Activated CD8-positive, alpha-beta T cell treated with anti-CD3 and anti-CD28 coated beads, Interleukin-2, amount 10 ng/mL, durations not matched to agents 7 days and 5 days (primary cell): ENCODE measurements around the gene MFGE8. TPM values are rescaled to one million over a fixed set of nuclear protein-coding genes. Genes with fewer than 3 reads are reported as not detected.

Source experiments
- ATAC-seq: fragments of 150-1000 bp; cut with Tn5 transposase; one replicate; pipeline ENCODE4 v1.10.0; 2021; ENCODE audit warnings: moderate library complexity
- CTCF ChIA-PET: fragments of 350-600 bp; sonication (Branson Sonifier 250); formaldehyde crosslinking; loops from one replicate; lab custom pipeline; 2021; ENCODE audit warnings: antibody characterized with exemption; lab: Charles Lee
- POLR2A ChIA-PET: fragments of 350-600 bp; sonication (Branson Sonifier 250); formaldehyde crosslinking; loops from one replicate; lab custom pipeline; 2021; ENCODE audit warnings: antibody characterized with exemption; lab: Charles Lee
- DNase-seq: peaks from one replicate; pipeline ENCODE4 v3.0.0-alpha.2; 2020
- H3K27ac Mint-ChIP-seq: one replicate; pipeline ENCODE4 v1.8.0; 2021; ENCODE audit warnings: mild to moderate bottlenecking, mixed read lengths
- H3K27me3 Mint-ChIP-seq: one replicate; pipeline ENCODE4 v1.8.0; 2021; ENCODE audit warnings: low read depth, mixed read lengths
- H3K36me3 Mint-ChIP-seq: one replicate; pipeline ENCODE4 v1.8.0; 2021; ENCODE audit warnings: low read depth, mixed read lengths
- H3K4me1 Mint-ChIP-seq: one replicate; pipeline ENCODE4 v1.8.0; 2021; ENCODE audit warnings: low read depth, mixed read lengths
- H3K4me3 Mint-ChIP-seq: one replicate; pipeline ENCODE4 v1.8.0; 2021; ENCODE audit warnings: mild to moderate bottlenecking, mixed read lengths
- H3K9me3 Mint-ChIP-seq: one replicate; pipeline ENCODE4 v1.8.0; 2022; ENCODE audit warnings: mixed read lengths; ENCODE audit not compliant: insufficient read depth
- total RNA-seq, 2 experiments: library from RNA; stranded (reverse); gene quantifications; one replicate each; pipeline ENCODE4 v1.2.3, GENCODE V29; 2021

The MFGE8 gene
- total RNA-seq, 2 experiments from 2014 or later: 34.7 to 44.8 TPM

DNA sequence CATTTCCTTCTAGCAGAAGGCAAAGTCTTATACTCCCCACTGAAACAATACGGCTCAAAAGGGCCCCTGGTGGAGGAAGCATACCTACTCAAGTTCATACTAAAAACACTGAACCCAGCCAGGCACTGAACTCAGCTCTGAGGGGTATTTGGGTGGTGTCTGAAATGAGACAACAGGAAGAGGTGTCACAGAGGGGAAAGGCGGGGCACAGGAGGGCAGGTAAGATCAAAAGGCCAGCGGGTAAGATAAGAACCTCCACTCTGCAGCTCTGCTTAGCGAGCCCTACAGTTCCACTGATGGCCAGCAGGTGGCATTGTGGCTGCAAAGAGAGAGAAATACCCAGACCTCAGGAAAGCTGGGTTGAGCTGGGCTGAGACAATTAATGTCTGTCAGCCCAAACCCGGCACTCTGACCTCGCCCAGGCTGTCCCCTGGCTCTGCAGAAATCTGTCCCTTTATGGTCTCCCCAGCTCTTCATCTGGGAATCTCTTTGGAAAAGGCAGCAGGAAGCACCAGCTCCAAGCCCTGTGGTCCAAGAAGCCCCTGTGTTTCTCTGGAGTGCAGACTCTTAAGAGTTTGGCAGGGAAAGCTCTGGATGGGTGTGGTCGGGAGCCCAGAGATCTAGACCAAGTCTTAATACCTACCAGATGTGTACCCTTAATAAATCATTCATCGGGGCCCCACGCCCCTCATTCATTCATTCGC, 8.4 kb downstream of the MFGE8 start:
- Mint-ChIP-seq H3K27me3 (no peaks in the 10 kb centered on the region), H3K4me1 (peaks cover 29% of the 10 kb centered on the region), H3K27ac (peak overlapping the region; percentile 84), H3K4me3 (peak overlapping the region; percentile 2), H3K9me3 (no peaks in the 10 kb centered on the region), H3K36me3 (peaks cover 13% of the 10 kb centered on the region)
- CTCF ChIA-PET: interaction anchor here (0.6 to 2.6 kb wide), 66 partner anchors 9 to 1290 kb away, joined by 3 to 36 read pairs (median 5); partner anchors contain the start of genes FANCI, HAPLN3, ISG20 and MFGE8
- DNase-seq (peak; percentile 97), ATAC-seq (peak; percentile 99)
- POLR2A ChIA-PET: interaction anchor here (0.8 to 2.9 kb wide), 7 partner anchors 9 to 437 kb away, joined by 3 to 18 read pairs (median 4); partner anchors contain the start of genes HAPLN3, ISG20, MFGE8 and MRPL46

DNA sequence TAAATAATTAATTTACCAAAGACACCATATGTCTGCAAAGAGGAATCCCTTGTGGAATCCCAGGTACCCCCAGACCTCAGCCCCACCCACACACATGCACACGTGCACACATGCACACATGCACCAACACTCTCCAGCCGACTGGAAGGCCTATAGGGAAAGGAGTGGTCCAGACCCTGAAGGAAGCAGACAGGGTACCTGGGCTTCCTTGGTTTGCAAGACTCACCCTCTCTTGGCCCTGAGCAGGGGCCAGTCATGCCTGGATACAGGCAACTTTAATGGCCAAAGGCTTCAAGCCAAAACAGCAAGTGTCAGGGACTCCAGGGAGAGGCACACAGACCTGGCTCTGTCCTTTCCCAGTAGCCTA, 8.9 kb downstream of the MFGE8 start:
- DNase-seq: no peak
- Mint-ChIP-seq H3K4me3 (peak overlapping the region; percentile 2), H3K9me3 (no peaks in the 10 kb centered on the region), H3K4me1 (peaks cover 29% of the 10 kb centered on the region), H3K27me3 (no peaks in the 10 kb centered on the region), H3K27ac (peak overlapping the region; percentile 84), H3K36me3 (peaks cover 7% of the 10 kb centered on the region)
- CTCF ChIA-PET: interaction anchor here (0.6 to 2.6 kb wide), 56 partner anchors 9 to 1290 kb away, joined by 3 to 36 read pairs (median 5); partner anchors contain the start of genes FANCI, HAPLN3 and MFGE8
- POLR2A ChIA-PET: interaction anchor here (0.9 to 2.9 kb wide), 6 partner anchors 9 to 437 kb away, joined by 3 to 18 read pairs (median 4); partner anchors contain the start of genes HAPLN3, ISG20, MFGE8 and MRPL46
- ATAC-seq: no peak

DNA sequence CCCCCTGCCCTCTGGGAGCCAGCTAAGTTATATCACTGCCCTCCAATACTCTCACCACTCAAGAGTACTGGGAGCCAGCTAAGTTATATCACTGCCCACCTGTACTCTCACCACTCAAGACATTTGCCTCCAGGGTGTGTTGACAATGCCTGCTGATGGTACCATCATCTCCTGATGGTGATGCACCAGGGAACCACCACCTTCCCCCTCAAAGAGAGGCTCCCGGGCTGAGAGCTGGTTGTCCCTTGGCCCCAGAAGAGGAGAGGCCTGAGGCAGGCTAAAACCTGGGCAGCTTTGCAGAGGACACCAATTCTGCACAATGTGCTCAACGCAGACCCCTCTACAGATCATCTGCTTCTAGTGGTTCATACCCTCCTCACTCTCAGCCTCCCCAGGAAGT, 10.3 kb downstream of the MFGE8 start:
- Mint-ChIP-seq H3K27ac (no peak overlapping the region), H3K27me3 (no peaks in the 10 kb centered on the region), H3K9me3 (no peaks in the 10 kb centered on the region), H3K36me3 (peaks cover 7% of the 10 kb centered on the region), H3K4me1 (peaks cover 29% of the 10 kb centered on the region), H3K4me3 (no peak overlapping the region)
- ChIA-PET POLR2A (interaction anchor here (0.6 to 2.9 kb wide), 3 partner anchors 7 to 281 kb away, joined by 3 to 18 read pairs (median 4); partner anchors contain the start of gene HAPLN3), CTCF (interaction anchor here (0.9 to 2.6 kb wide), 5 partner anchors 9 to 278 kb away, joined by 3 to 25 read pairs (median 7); no protein-coding TSS in a partner anchor)
- DNase-seq (no peak), ATAC-seq (no peak)

DNA sequence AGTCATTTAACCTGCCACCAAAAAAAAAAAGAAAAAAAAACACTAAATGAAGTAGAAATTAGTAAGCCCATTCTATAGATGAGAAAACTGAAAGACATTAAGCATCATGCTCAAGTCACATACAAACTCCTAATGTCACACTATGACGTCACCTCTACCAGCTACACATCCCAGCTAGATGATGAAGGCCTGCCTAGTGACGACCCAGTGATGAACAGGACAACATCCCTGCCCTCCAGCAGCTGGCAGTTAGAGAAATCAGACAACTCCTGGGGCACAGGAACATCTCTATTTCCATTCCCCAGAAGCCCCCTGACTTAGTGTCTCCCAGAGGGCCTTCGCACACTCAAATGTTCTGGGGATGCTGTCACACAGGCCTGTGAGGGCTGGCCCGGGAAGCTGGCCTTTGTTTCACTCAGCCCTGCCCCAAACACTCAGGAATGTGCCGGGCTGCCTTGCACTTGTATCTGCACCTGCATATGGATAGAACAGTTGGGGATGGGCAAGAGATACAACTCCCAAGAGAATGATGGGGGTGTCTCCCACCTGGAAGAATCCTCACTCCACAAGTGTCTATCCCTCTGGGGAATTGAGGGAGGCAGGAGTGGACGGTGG, 10.9 kb downstream of the MFGE8 start:
- Mint-ChIP-seq H3K9me3 (no peaks in the 10 kb centered on the region), H3K4me3 (no peak overlapping the region), H3K27ac (no peak overlapping the region), H3K27me3 (no peaks in the 10 kb centered on the region), H3K4me1 (peaks cover 34% of the 10 kb centered on the region), H3K36me3 (peaks cover 7% of the 10 kb centered on the region)
- CTCF ChIA-PET: interaction anchor here (0.9 to 2.6 kb wide), 4 partner anchors 8 to 278 kb away, joined by 3 to 9 read pairs (median 5); no protein-coding TSS in a partner anchor
- POLR2A ChIA-PET: interaction anchor here (0.6 to 1.3 kb wide), 2 partner anchors 9 to 280 kb away, joined by 3 to 4 read pairs; no protein-coding TSS in a partner anchor
- no peak for DNase-seq
- ATAC-seq: no peak

DNA sequence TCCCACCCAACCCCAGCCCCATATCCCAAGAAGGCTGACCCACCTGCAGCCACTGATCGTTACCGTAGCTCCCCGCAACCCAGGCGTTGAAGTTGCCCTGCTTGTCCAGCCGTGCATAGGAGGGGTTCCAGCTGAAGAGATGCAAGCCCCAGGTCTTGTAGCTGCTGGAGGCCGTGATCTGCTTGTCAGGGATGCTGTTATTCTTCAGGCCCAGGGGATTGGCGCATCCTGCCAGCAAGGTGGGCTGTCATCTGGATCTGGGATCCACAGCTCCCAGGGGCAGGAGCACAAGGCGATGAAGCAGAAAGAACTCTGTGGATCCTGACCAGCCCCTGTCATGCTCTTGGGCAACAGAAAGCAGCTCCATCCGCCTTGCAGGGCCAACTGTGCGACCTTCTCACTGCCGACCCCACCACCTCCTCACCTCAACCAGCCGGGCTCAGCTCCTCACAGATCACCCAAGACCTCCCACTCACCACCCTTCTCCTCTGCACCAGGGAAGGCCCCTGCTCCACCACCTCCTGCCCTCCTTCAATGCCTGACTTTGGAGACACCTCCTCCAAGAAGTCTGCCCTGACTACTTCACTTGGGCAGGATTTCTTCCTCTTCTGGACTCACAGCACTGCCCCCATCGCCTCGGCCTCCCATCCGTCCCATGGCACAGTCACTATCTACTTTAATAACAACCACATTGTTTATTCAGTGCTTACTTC, 11.5 kb downstream of the MFGE8 start:
- CTCF ChIA-PET: interaction anchor here (2.6 kb wide), 1 partner anchor 277 kb away, joined by 7 read pairs; no protein-coding TSS in a partner anchor
- H3K27me3 Mint-ChIP-seq: no peaks in the 10 kb centered on the region
- POLR2A ChIA-PET: interaction anchor here (1.3 kb wide), 1 partner anchor 280 kb away, joined by 4 read pairs; no protein-coding TSS in a partner anchor
- no peak overlapping the region for H3K4me3 Mint-ChIP-seq
- DNase-seq (no peak), ATAC-seq (no peak)
- H3K36me3 Mint-ChIP-seq: peaks cover 7% of the 10 kb centered on the region
- peaks cover 41% of the 10 kb centered on the region for H3K4me1 Mint-ChIP-seq
- H3K9me3 Mint-ChIP-seq: no peaks in the 10 kb centered on the region
- H3K27ac Mint-ChIP-seq: peak overlapping the region; percentile 53

DNA sequence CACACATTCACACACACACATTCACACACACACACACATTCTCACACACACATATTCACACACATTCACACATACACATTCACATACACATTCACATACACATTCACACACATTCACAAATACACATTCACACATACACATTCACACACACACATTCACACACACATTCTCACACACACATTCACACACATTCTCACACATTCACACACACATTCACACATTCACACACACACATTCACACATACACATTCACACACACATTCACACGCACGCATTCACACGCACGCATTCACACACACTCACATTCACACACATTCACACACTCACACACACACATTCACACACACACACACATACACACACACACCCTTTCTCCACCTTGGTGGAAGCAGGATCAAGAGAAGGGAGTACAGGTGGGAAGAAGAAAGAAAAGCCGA, 12.2 kb downstream of the MFGE8 start:
- DNase-seq: no peak
- Mint-ChIP-seq H3K27me3 (no peaks in the 10 kb centered on the region), H3K27ac (no peak overlapping the region), H3K4me3 (no peak overlapping the region), H3K36me3 (peaks cover 7% of the 10 kb centered on the region), H3K4me1 (peaks cover 46% of the 10 kb centered on the region), H3K9me3 (no peaks in the 10 kb centered on the region)
- CTCF ChIA-PET: no interaction called here
- POLR2A ChIA-PET: no interaction called here
- no peak for ATAC-seq

DNA sequence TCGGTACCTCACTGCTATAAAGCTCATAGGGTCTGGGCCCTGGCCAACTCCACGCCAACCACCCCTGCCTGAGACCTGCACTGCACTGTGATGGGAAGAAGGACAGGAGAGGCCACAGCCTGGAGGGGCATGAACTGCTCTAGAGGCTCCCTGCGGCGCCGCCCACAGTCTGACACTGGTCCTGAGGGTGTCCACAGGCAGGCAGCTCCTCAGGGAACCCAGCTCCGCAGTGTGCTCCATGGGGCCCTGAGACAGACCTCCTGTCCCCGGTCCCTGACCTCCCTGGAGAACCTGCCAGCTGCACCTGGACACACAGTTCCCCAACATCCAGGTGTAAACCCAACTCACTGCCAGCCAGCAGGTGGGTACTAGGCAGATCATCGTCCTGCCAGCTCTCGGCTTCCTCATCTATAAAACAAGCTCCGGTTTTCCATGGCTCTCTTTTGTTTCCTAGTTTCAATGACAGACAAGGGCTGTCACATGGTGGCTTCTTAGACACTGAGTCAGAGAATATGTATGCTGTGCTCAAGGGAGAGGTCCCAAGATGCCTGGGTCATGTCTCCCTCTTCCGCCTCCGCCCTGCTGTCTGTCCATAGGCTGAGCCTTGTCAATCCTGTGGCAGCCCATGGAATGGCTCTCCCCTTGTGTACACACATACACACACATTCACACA, 12.7 kb downstream of the MFGE8 start:
- ChIA-PET CTCF (no interaction called here), POLR2A (no interaction called here)
- Mint-ChIP-seq H3K4me1 (peaks cover 46% of the 10 kb centered on the region), H3K4me3 (no peak overlapping the region), H3K27me3 (no peaks in the 10 kb centered on the region), H3K9me3 (no peaks in the 10 kb centered on the region), H3K27ac (no peak overlapping the region), H3K36me3 (peaks cover 7% of the 10 kb centered on the region)
- DNase-seq (no peak), ATAC-seq (no peak)

DNA sequence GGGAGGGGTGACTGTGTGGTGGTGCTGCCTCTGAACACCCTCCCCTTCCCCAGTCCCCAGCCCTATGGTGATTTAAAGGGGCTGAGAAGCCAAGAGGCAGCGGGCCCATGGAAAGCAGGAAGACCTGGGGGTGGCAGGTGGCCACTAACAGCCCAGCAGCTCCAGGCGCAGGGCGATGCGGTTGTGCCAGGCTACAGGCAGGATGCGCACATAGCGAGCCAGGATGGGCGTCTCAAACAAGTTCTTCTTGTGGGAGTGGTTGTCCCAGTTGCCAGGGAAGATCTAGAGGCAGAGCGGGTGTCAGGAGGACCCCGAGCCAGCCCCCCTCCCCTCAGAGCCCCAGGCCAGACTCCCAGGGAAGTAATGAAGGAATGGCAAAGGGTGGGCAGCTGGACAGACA, 13.9 kb downstream of the MFGE8 start:
- Mint-ChIP-seq H3K4me1 (peaks cover 37% of the 10 kb centered on the region), H3K9me3 (no peaks in the 10 kb centered on the region), H3K27me3 (no peaks in the 10 kb centered on the region), H3K27ac (no peak overlapping the region), H3K4me3 (no peak overlapping the region), H3K36me3 (peaks cover 7% of the 10 kb centered on the region)
- ChIA-PET POLR2A (no interaction called here), CTCF (no interaction called here)
- no peak for ATAC-seq
- DNase-seq: no peak

DNA sequence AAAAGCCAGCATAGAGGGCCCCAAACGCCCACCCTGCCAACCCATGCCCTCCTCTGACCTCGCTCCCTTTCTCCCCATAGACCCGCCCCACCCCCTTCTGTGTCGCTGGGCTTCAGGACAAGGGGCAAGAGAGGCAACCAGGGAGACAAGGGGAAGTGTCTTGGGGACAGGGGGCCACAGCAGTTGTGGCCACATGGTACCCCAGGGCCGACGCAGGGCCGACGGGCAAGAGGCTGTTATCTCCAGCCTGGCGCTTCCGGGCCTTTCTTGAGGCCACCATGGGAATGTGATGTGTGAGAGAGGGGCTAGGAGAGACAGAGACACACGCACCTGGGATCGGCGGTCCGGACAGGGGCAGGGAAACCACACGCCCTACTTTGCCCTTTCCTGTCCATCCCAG, 14.4 kb downstream of the MFGE8 start:
- Mint-ChIP-seq H3K27ac (no peak overlapping the region), H3K4me3 (no peak overlapping the region), H3K27me3 (no peaks in the 10 kb centered on the region), H3K9me3 (no peaks in the 10 kb centered on the region), H3K36me3 (peaks cover 3% of the 10 kb centered on the region), H3K4me1 (peaks cover 37% of the 10 kb centered on the region)
- ChIA-PET POLR2A (no interaction called here), CTCF (interaction anchor here (1.2 kb wide), 1 partner anchor 17 kb away, joined by 5 read pairs; no protein-coding TSS in a partner anchor)
- no peak for DNase-seq
- no peak for ATAC-seq

DNA sequence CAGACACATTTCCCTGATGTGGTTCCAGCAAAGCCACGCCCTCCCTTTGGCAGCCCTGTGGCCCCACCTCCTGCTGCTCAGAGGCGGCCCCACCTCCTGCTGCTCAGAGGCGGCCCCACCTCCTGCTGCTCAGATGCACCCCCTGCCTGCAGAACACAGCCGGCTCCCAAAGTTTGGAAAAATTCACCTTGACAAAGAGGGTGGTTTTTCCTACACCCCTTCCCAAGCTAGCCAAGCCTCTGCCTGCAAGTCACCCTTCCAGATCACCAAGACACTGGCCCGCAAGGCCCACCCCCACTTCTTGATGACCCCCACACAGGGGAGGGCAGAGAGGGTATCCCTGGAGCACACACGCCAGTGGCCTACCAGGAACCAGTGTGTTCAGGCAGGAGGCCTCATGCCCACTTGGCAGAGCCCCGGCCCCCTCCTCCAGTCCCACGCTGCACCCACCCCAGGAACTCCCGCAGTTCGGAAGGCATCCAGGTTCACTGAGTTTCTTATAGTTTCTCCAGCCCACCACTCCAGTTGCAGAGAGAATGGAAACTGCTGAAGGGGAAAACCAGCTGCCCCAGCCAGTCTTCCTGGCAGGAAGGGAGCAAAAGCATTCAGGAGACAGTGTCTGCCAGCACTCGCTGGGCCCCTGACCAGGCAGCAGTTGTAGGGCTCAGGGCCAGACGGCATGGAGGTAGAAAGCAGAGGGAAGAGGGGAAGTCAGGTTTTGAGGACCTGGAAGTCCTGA, 15.6 kb downstream of the MFGE8 start:
- Mint-ChIP-seq H3K4me3 (no peak overlapping the region), H3K27ac (peak overlapping the region; percentile 7)

More for the DNA sequence above, 15.6 kb downstream of the MFGE8 start:
- peaks cover 6% of the 10 kb centered on the region for H3K36me3 Mint-ChIP-seq
- no peaks in the 10 kb centered on the region for H3K9me3 Mint-ChIP-seq
- ChIA-PET CTCF (interaction anchor here (0.7 to 1.3 kb wide), 4 partner anchors 17 to 273 kb away, joined by 3 to 5 read pairs (median 4); partner anchors contain the start of gene ISG20), POLR2A (no interaction called here)
- DNase-seq: peak; percentile 86
- no peaks in the 10 kb centered on the region for H3K27me3 Mint-ChIP-seq
- peaks cover 36% of the 10 kb centered on the region for H3K4me1 Mint-ChIP-seq
- ATAC-seq: peak; percentile 78
